OCI-LY7 (cell line): ENCODE measurements around the gene COA8.

ENCODE experiments used
- CTCF ChIP-seq: fragments of 200-600 bp; sonication (generic); conservative IDR thresholded peaks from 2 replicates; pipeline ENCODE4 v1.5.1; 2014; ENCODE audit warnings: mild to moderate bottlenecking, antibody characterized with exemption, low read length, moderate library complexity, mixed read lengths
- EZH2phosphoT487 ChIP-seq: fragments of 200-600 bp; sonication (generic); IDR thresholded peaks from 2 replicates; pipeline ENCODE4 v1.6.1; 2018; ENCODE audit warnings: low read depth, borderline replicate concordance, mild to moderate bottlenecking, mixed run types, antibody characterized with exemption, low read length, moderate library complexity, mixed read lengths

- TF ChIP-seq CTCF (no peak), EZH2phosphoT487 (no peak)
These were observed 16.7 kb upstream of the COA8 start for GRCh38 chr14:103545915-103546651.
